ENCODE data around the gene ZBTB7C. TPM values are rescaled to one million over a fixed set of nuclear protein-coding genes. Genes with fewer than 3 reads are reported as not detected.

The ZBTB7C gene
- total RNA-seq, 1 donor from 2014 or later, result not detected

DNA sequence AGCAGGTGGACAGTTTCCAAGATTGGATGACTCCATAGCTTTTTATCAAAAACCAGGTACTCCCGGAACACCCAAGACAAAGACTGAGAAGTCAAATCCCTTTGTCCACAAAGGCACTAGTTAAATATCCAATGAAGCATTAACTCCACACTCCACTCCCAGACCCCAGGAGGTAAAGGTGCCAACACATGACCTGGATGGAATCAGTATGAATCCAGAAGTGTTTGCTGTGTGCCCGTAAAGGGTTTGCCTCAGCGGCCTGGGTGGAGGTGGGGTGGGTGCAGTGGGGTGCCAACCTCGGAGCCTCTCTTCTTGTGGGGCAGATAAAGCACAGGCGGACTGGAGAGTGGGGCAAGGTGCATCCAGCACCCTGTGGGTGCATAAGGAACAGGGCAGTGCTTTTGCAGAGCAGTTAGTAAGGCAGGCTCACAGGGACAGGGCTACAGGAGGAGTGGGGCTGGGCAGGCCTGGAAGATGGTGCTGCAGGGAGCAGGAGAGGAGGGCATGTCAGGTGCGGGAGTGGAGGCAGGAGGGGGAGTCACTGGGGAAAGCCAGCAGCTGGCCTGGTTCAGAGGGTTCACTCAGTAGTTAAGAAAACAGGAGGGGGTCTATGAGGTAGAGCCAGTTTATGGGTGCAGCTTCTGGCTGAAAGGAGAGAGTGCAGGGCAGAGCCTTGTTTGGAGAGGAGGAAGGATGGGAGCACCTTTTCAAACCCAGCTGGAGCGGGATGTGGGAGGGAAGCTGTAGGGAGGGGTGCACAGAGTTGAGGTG is 270.3 kb downstream of the ZBTB7C start:
- Mint-ChIP-seq H3K27ac (no peak overlapping the region), H3K27me3 (peaks cover 40% of the 10 kb centered on the region), H3K4me3 (no peak overlapping the region), H3K9me3 (no peaks in the 10 kb centered on the region), H3K36me3 (ENCODE audit: low read depth) (no peaks in the 10 kb centered on the region), H3K4me1 (peaks cover 4% of the 10 kb centered on the region)
- DNase-seq (no peak), ATAC-seq (ENCODE audit: low read depth) (no peak)
- intact Hi-C loops (cut with micrococcal nuclease), result no loop called here
- CTCF ChIA-PET, result no interaction called here
- POLR2A ChIA-PET, result no interaction called here
- TF ChIP-seq, protein P1, sequence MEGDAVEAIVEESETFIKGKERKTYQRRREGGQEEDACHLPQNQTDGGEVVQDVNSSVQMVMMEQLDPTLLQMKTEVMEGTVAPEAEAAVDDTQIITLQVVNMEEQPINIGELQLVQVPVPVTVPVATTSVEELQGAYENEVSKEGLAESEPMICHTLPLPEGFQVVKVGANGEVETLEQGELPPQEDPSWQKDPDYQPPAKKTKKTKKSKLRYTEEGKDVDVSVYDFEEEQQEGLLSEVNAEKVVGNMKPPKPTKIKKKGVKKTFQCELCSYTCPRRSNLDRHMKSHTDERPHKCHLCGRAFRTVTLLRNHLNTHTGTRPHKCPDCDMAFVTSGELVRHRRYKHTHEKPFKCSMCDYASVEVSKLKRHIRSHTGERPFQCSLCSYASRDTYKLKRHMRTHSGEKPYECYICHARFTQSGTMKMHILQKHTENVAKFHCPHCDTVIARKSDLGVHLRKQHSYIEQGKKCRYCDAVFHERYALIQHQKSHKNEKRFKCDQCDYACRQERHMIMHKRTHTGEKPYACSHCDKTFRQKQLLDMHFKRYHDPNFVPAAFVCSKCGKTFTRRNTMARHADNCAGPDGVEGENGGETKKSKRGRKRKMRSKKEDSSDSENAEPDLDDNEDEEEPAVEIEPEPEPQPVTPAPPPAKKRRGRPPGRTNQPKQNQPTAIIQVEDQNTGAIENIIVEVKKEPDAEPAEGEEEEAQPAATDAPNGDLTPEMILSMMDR (IDR thresholded peaks at IDR 0.05), result no peak

DNA sequence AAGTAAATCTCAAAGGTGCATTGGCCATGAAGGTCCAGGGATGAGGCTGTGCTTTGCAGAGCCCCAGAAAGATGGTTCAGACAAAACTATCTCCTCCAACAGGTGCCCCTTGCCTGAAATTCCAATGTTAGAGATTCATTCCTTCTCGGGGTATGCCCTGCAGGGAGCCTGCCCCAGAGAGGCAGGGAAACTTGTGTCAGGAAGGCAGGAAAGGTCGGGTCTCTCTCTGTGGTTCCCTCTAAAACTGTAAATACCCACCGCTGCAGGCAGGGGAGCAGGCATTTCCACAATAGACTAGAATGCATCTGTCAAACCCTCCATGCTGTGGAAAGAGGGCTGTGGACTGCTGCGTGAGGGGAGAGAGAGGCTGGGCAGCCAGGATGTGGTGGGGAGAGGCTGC is 271.0 kb downstream of the ZBTB7C start:
- POLR2A ChIA-PET, result no interaction called here
- Mint-ChIP-seq H3K36me3 (ENCODE audit: low read depth) (no peaks in the 10 kb centered on the region), H3K27me3 (peaks cover 42% of the 10 kb centered on the region), H3K9me3 (no peaks in the 10 kb centered on the region), H3K4me3 (no peak overlapping the region), H3K4me1 (peaks cover 4% of the 10 kb centered on the region), H3K27ac (no peak overlapping the region)
- CTCF ChIA-PET, result no interaction called here
- ATAC-seq (ENCODE audit: low read depth) (no peak), DNase-seq (no peak)
- TF ChIP-seq, protein P1 (IDR thresholded peaks at IDR 0.05), result no peak
- intact Hi-C loops (cut with micrococcal nuclease), result no loop called here

DNA sequence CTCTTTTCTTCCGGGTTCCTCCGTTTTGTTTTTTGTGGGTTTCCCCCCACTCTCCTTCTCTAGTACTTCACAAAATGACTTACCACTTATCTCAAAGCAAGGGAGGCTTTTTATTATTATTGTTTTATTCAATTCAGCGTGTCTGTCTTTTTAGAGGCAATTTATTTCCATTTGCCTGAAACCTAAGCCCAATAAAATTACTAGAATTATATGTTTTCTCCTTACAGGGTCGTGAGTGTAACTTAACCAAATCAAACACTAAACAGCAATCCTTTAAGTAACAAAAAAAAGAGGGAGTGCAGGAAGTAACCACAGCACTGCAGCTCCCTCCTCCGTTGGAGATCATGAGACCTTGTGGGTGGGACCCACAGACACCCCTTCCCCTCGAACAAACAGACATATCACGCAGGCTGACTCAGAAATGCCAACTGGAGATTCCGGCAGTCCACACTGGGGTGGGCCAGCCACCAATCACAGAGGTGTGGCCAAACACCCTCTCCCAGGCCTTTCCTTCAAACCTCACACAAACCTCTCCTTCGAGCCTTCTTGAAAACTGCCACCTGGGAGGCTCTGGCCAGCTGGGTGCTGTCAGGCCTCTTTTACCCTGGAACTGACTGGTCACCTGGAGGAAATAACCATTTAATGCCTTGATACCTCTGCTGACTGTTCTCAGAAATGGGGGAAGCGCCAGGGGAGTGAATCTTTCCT is 271.7 kb downstream of the ZBTB7C start:
- intact Hi-C loops (cut with micrococcal nuclease), result no loop called here
- POLR2A ChIA-PET, result no interaction called here
- no peak overlapping the region for H3K27ac Mint-ChIP-seq
- peaks cover 46% of the 10 kb centered on the region for H3K27me3 Mint-ChIP-seq
- TF ChIP-seq, protein P1 (IDR thresholded peaks at IDR 0.05), result no peak
- DNase-seq (no peak), ATAC-seq (ENCODE audit: low read depth) (no peak)
- no peak overlapping the region for H3K4me3 Mint-ChIP-seq
- CTCF ChIA-PET, result no interaction called here
- H3K9me3 Mint-ChIP-seq, result no peaks in the 10 kb centered on the region
- H3K4me1 Mint-ChIP-seq, result peaks cover 4% of the 10 kb centered on the region
- no peaks in the 10 kb centered on the region for H3K36me3 Mint-ChIP-seq (ENCODE audit: low read depth)

DNA sequence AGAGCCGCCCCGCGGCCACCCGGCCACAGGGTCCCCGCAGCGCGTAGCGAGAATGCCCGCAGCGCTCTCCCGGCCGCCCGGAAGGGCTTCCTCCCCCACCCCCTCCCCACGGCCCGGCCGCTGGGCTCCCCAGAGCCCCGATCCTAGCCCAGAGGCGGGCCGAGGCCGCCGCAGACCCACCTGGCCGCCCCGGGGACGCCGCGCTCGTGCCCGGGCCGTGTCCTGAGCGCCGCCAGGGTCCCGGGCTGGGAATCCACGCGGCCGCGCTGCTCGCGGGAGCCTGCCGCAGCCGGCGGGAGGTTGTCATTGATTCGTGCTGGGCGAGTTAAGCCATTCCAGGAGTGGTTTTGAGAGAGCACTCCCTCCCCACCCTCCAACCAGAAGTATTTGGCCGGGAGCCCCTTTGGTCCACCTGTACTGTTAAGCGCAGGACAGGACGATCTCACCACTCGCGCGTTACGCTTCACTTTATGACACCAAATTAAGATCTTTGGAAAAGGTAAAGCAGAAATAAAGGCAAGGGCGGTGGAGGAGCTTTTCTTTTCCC is 272.3 kb downstream of the ZBTB7C start:
- CTCF ChIA-PET, result no interaction called here
- Mint-ChIP-seq H3K27me3 (peaks cover 49% of the 10 kb centered on the region), H3K4me1 (peaks cover 4% of the 10 kb centered on the region), H3K36me3 (ENCODE audit: low read depth) (no peaks in the 10 kb centered on the region), H3K27ac (no peak overlapping the region), H3K4me3 (no peak overlapping the region), H3K9me3 (no peaks in the 10 kb centered on the region)
- POLR2A ChIA-PET, result no interaction called here
- intact Hi-C loops (cut with micrococcal nuclease), result no loop called here
- no peak for DNase-seq
- ATAC-seq (ENCODE audit: low read depth), result no peak
- TF ChIP-seq, protein P1 (IDR thresholded peaks at IDR 0.05), result no peak

DNA sequence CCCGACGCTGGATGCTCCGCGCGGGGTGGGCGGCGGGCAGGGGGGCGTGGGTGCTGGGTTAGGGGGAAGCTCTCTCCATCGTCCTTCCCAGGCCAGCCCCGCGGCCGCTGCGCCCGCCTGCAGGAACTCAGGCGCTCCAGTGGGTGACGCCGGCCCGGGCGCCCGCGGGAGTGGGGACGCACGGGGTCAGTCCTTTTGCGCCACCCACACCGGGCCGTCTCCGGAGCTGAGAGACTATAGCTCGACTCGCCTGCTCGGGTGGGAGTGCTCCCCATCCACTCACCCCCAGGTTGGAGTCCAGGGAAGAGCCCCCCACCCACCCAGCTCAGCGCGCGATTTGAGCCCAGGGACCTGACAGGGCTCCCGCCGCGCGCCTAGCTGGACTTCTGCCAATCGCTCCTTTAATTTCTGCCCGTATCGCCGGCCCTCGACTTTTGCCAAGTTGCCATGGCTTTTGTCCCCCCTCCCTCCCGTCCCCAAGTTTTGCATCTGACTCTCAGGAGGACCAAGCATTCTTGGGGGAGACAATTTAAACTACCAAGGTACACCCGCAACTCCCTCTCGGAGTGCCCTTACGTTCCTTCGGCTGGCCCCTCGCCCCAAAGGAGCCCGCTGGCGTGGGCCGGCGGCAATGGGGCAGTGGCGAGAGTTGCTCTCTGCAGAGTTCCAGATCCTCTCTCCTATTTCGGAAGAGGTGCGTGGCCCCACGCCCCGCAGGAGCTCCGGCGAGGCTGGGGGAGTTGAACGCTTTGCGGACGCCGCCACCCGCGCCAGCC is 272.9 kb downstream of the ZBTB7C start:
- ATAC-seq (ENCODE audit: low read depth), result no peak
- POLR2A ChIA-PET, result no interaction called here
- TF ChIP-seq, protein P1 (IDR thresholded peaks at IDR 0.05), result no peak
- CTCF ChIA-PET, result no interaction called here
- Mint-ChIP-seq H3K27me3 (peaks cover 49% of the 10 kb centered on the region), H3K9me3 (no peaks in the 10 kb centered on the region), H3K4me1 (peaks cover 4% of the 10 kb centered on the region), H3K4me3 (no peak overlapping the region), H3K27ac (no peak overlapping the region), H3K36me3 (ENCODE audit: low read depth) (no peaks in the 10 kb centered on the region)
- intact Hi-C loops (cut with micrococcal nuclease), result no loop called here
- no peak for DNase-seq

All from activated B cell treated with CpG ODN at 0.5 μM for 24 hours (primary cell).